PC-3 (cell line): ENCODE data around the gene ZNF534.
"Not testable (repeated sequence)": the region's sequence is repeated elsewhere in the genome, so short reads cannot be mapped to it uniquely, and the experiment has no call there.

Source experiments
- EZH2 ChIP-seq: fragments of 300-600 bp; sonication (generic); IDR thresholded peaks from one replicate; pipeline ENCODE4 v1.6.1; 2017; ENCODE audit warnings: antibody characterized with exemption, mild to moderate bottlenecking, low read length; ENCODE audit not compliant: unreplicated experiment
- TF ChIP-seq, protein P1 (sequence below): fragments of 300-600 bp; sonication (generic); conservative IDR thresholded peaks from 2 replicates; pipeline ENCODE4 v1.5.1; 2017; ENCODE audit warnings: antibody characterized with exemption, low read depth, mild to moderate bottlenecking, low read length

GRCh38 chr19:52485561-52486240 is 56.8 kb downstream of the ZNF534 start:
- TF ChIP-seq, protein P1, sequence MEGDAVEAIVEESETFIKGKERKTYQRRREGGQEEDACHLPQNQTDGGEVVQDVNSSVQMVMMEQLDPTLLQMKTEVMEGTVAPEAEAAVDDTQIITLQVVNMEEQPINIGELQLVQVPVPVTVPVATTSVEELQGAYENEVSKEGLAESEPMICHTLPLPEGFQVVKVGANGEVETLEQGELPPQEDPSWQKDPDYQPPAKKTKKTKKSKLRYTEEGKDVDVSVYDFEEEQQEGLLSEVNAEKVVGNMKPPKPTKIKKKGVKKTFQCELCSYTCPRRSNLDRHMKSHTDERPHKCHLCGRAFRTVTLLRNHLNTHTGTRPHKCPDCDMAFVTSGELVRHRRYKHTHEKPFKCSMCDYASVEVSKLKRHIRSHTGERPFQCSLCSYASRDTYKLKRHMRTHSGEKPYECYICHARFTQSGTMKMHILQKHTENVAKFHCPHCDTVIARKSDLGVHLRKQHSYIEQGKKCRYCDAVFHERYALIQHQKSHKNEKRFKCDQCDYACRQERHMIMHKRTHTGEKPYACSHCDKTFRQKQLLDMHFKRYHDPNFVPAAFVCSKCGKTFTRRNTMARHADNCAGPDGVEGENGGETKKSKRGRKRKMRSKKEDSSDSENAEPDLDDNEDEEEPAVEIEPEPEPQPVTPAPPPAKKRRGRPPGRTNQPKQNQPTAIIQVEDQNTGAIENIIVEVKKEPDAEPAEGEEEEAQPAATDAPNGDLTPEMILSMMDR = not testable (repeated sequence)
- TF ChIP-seq EZH2 = not testable (repeated sequence)
